ENCODE data around the gene PDK2.

DNA sequence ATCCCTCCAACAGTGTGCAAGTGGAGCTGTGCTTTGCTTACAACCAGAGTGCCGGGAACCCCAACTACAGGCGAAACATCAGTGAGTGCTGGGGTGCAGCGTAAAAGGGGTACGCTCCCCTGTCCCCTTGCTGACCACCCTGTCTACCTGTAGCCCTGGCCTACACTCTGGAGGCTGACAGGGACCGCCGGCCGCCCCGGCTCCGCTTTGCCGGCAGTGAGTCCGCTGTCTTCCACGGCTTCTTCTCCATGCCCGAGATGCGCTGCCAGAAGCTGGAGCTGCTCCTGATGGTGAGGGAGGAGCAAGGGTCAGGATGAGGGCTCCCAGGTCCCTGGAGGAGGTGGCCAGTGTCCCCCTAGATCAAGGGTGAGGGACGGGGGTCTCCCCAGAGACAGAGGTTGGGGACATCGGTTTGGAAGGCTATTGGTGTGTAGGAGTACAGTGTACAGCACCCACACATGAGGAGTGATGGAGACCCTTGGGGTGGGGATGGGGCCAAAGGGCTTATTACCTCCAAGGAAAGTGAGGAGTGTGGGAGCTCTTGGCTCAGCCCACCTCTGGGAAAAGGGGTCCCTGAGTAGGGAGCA lies 19.6 kb upstream of the PDK2 start:
- TF ChIP-seq PATZ1 (CRISPR knock-in tag; IDR thresholded peaks at IDR 0.05; ENCODE audit: borderline replicate concordance): no peak
- no peak for TF ChIP-seq TCF4 (CRISPR knock-in tag; IDR thresholded peaks at IDR 0.05; ENCODE audit: borderline replicate concordance)
- TF ChIP-seq SNAI2 (CRISPR knock-in tag; IDR thresholded peaks at IDR 0.05): no peak
- no peak for TF ChIP-seq ARNTL (CRISPR knock-in tag; IDR thresholded peaks at IDR 0.05; ENCODE audit: borderline replicate concordance, low read depth)
- no peak for TF ChIP-seq ESRRG (CRISPR knock-in tag; IDR thresholded peaks at IDR 0.05)
- TF ChIP-seq ZNF8 (CRISPR knock-in tag; IDR thresholded peaks at IDR 0.05): no peak
- no peak for TF ChIP-seq ISL1 (CRISPR knock-in tag; IDR thresholded peaks at IDR 0.05)
- TF ChIP-seq, protein P1, sequence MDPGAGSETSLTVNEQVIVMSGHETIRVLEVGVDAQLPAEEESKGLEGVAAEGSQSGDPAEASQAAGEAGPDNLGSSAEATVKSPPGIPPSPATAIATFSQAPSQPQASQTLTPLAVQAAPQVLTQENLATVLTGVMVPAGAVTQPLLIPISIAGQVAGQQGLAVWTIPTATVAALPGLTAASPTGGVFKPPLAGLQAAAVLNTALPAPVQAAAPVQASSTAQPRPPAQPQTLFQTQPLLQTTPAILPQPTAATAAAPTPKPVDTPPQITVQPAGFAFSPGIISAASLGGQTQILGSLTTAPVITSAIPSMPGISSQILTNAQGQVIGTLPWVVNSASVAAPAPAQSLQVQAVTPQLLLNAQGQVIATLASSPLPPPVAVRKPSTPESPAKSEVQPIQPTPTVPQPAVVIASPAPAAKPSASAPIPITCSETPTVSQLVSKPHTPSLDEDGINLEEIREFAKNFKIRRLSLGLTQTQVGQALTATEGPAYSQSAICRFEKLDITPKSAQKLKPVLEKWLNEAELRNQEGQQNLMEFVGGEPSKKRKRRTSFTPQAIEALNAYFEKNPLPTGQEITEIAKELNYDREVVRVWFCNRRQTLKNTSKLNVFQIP (CRISPR knock-in tag; IDR thresholded peaks at IDR 0.05; ENCODE audit: borderline replicate concordance, low read depth): no peak

All from SK-N-SH treated with all-trans-retinoic acid at 6 μM for 48 hours (cell line).